ENCODE measurements around the gene FAM187B.

The FAM187B gene

DNA sequence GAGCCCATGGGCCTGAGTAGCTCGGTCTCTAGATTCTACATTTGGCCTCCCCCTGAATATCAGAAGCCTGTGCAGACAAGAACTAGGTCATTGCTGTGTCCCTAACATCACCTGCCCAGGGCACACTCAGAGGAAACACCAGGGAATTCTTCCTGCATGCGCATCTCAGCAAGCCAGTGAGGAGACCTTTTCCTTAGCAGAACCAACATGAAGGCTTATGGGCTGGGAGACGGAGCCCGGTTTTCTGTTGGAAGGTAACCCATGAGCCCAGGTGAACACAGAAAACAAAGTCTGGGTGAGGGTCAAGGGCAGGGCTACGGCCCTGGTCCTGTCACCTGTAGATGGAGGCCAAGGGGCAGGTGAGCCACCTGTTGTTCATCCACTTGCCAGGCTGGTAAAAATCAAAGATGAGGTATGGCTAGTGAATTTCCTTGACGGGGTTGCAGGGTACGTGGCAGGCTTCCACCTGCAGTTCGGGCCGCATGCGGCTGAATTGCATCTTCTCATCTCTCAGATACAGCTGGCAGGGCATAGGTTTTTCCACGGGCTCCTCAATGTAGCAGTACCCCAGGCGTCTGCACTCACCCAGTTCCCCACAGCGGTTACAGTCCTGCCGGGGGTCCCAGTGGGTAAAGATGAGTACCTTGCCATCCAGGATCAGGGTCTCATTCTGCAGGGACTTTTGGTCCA, 3.6 kb upstream of the FAM187B start:
- CTCF ChIA-PET, result interaction anchor here (2.1 kb wide), 1 partner anchor 90 kb away, joined by 8 read pairs; no protein-coding TSS in a partner anchor

GRCh38 chr19:35229601-35230000, 1.1 kb upstream of the FAM187B start:
- H3K4me3 ChIP-seq (ENCODE audit: low read depth, low read length), result no peak overlapping the region
- ChIA-PET POLR2A (no interaction called here), CTCF (interaction anchor here (1.1 to 1.6 kb wide), 2 partner anchors 86 to 88 kb away, joined by 3 to 4 read pairs; no protein-coding TSS in a partner anchor)
- TF ChIP-seq SCRT2 (tag by site-specific recombination; IDR thresholded peaks at IDR 0.05) (no peak), ZNF623 (tag by site-specific recombination; IDR thresholded peaks at IDR 0.05) (0 out of 2 replicates have a peak, but pooled peaks have one; percentile 25)
- H3K4me1 ChIP-seq (ENCODE audit: control insufficient read depth, insufficient read depth, low read length), result no peaks in the 10 kb centered on the region
- peaks cover 3% of the 10 kb centered on the region for H3K9me3 ChIP-seq (ENCODE audit: control insufficient read depth, insufficient read depth, low read depth, low read length)
- H3K27ac ChIP-seq (ENCODE audit: extremely low read depth, low read depth, low read length), result no peak overlapping the region
- H3K36me3 ChIP-seq (ENCODE audit: control insufficient read depth in 2 of 2, insufficient read depth in 1 of 2, low read length in 2 of 2), result no peaks in the 10 kb centered on the region

More for the DNA sequence above, 3.6 kb upstream of the FAM187B start:
- no peaks in the 10 kb centered on the region for H3K36me3 ChIP-seq (ENCODE audit: control insufficient read depth in 2 of 2, insufficient read depth in 1 of 2, low read length in 2 of 2)
- peak; percentile 91 for TF ChIP-seq SCRT2 (tag by site-specific recombination; IDR thresholded peaks at IDR 0.05)
- TF ChIP-seq SCRT1 (tag by site-specific recombination; IDR thresholded peaks at IDR 0.05; ENCODE audit: borderline replicate concordance), result peak; percentile 83
- no peak for TF ChIP-seq ZNF518A (tag by site-specific recombination; conservative IDR thresholded peaks at IDR 0.05; ENCODE audit: low read depth)
- TF ChIP-seq ZNF175 (tag by site-specific recombination; IDR thresholded peaks at IDR 0.05), result no peak
- no peak for TF ChIP-seq TSHZ1 (tag by site-specific recombination; IDR thresholded peaks at IDR 0.05; ENCODE audit: borderline replicate concordance)
- H3K4me1 ChIP-seq (ENCODE audit: control insufficient read depth, insufficient read depth, low read length), result no peaks in the 10 kb centered on the region
- POLR2A ChIA-PET, result no interaction called here
- no peak overlapping the region for H3K27ac ChIP-seq (ENCODE audit: extremely low read depth, low read depth, low read length)
- peaks cover 3% of the 10 kb centered on the region for H3K9me3 ChIP-seq (ENCODE audit: control insufficient read depth, insufficient read depth, low read depth, low read length)
- H3K4me3 ChIP-seq (ENCODE audit: low read depth, low read length), result no peak overlapping the region

DNA sequence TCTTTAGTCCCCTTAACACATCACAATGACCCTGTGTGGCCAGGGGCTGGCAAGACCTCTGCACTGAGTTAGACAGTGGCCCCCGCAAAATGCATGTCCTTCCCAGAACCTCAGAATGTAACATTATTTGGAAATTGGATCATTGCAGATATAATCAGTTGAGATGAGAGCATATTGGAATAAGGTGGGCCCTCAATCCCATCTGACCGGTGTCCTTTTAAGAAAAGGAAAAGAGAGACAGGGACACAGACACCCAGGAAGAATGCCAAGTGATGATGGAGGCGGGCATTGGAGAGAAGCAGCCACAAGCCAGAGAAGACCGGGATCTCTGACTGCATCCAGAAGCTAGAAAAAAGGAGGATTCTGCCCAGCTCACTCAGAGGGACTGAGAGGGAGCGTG, 1.8 kb downstream of the FAM187B start:
- POLR2A ChIA-PET, result no interaction called here
- Histone ChIP-seq H3K27ac (ENCODE audit: extremely low read depth, low read depth, low read length) (no peak overlapping the region), H3K4me1 (ENCODE audit: control insufficient read depth, insufficient read depth, low read length) (no peaks in the 10 kb centered on the region), H3K4me3 (ENCODE audit: low read depth, low read length) (no peak overlapping the region), H3K36me3 (ENCODE audit: control insufficient read depth in 2 of 2, insufficient read depth in 1 of 2, low read length in 2 of 2) (no peaks in the 10 kb centered on the region), H3K9me3 (ENCODE audit: control insufficient read depth, insufficient read depth, low read depth, low read length) (no peaks in the 10 kb centered on the region)
- CTCF ChIA-PET, result interaction anchor here (0.7 to 1.4 kb wide), 4 partner anchors 12 to 771 kb away, joined by 3 to 7 read pairs (median 4); no protein-coding TSS in a partner anchor
- TF ChIP-seq ZNF169 (tag by site-specific recombination; IDR thresholded peaks at IDR 0.05) (no peak), SCRT1 (tag by site-specific recombination; IDR thresholded peaks at IDR 0.05; ENCODE audit: borderline replicate concordance) (no peak), KLF16 (tag by site-specific recombination; IDR thresholded peaks at IDR 0.05) (no peak), ZNF596 (tag by site-specific recombination; IDR thresholded peaks at IDR 0.05) (no peak), ZNF335 (tag by site-specific recombination; conservative IDR thresholded peaks at IDR 0.05) (no peak), ZNF791 (tag by site-specific recombination; IDR thresholded peaks at IDR 0.05) (no peak), HIC1 (tag by site-specific recombination; IDR thresholded peaks at IDR 0.05) (no peak), ZNF155 (tag by site-specific recombination; IDR thresholded peaks at IDR 0.05) (no peak), ZNF114 (tag by site-specific recombination; IDR thresholded peaks at IDR 0.05) (no peak), GLIS1 (tag by site-specific recombination; IDR thresholded peaks at IDR 0.05) (no peak), KLF1 (tag by site-specific recombination; IDR thresholded peaks at IDR 0.05) (no peak)
- TF ChIP-seq, protein P1, sequence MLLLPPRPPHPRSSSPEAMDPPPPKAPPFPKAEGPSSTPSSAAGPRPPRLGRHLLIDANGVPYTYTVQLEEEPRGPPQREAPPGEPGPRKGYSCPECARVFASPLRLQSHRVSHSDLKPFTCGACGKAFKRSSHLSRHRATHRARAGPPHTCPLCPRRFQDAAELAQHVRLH (tag by site-specific recombination; IDR thresholded peaks at IDR 0.05), result no peak
- TF ChIP-seq, protein P2, sequence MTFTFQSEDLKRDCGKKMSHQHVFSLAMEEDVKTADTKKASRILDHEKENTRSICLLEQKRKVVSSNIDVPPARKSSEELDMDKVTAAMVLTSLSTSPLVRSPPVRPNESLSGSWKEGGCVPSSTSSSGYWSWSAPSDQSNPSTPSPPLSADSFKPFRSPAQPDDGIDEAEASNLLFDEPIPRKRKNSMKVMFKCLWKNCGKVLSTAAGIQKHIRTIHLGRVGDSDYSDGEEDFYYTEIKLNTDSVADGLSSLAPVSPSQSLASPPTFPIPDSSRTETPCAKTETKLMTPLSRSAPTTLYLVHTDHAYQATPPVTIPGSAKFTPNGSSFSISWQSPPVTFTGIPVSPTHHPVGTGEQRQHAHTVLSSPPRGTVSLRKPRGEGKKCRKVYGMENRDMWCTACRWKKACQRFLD (tag by site-specific recombination; IDR thresholded peaks at IDR 0.05), result no peak
